ENCODE measurements around the gene SRMS. TPM values are rescaled to one million over a fixed set of nuclear protein-coding genes. Genes with fewer than 3 reads are reported as not detected.
A peak's percentile ranks its signal among the peaks of the same experiment; 100 is the strongest.

SRMS gene
- total and polyA plus RNA-seq, 4 donors = not detected

DNA sequence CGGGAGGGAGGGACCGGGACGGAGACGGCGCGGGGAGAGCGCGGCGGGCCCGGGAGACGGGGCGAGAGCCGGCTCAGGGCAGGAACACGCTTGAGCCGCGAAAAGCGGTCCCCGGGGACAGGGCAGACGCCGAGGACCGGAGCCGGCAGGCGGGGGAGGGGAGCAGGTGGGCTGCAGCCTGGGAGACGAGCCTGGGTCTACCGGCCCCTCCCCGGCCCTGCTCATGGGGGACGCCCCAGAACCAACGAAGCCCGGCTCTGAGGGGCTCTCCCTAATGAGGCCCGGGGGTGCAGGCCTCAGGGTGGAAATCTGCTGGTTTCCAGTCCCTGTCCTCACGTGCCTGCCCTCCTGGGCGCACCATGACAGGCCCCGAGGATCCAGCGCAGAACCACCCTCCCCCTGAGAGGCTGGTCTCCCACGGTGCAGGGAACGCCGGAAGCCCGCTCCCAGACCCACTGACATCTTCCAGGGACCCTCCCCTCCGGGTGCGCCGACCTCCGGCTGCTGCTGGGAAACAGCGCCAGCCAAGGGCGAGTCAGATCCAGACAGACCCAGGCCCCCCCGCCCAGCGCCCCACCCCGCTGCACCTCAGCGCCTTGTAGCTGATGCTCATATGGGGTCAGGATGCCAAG lies 48.1 kb downstream of the SRMS start:
- no peak overlapping the region for H3K27ac ChIP-seq (ENCODE audit: low read depth in 1 of 2, low read length in 2 of 2)

GRCh38 chr20:63498960-63499337 lies 48.6 kb downstream of the SRMS start, which contains the start of gene EEF1A2:
TSS of gene EEF1A2 (minus strand) at chr20:63499083. CDS start at chr20:63497763, 1,320 bp downstream.
- H3K27ac ChIP-seq (ENCODE audit: low read depth in 1 of 2, low read length in 2 of 2) = no peak within 1 kb of the TSS
- DNase-seq (ENCODE audit: low spot score) = no peak
- no peak within 1 kb of the TSS for H3K9ac ChIP-seq (ENCODE audit: low read depth in 1 of 2, low read length in 2 of 2)
- WGBS = 2% methylated on average over 58 of the region's 58 CpGs
- no peak for TF ChIP-seq REST (IDR thresholded peaks at IDR 0.05)
- TF ChIP-seq CTCF (IDR thresholded peaks at IDR 0.05; ENCODE audit: low read depth, low read length, missing input control) = no peak
- no peak for TF ChIP-seq GABPA (IDR thresholded peaks at IDR 0.05 in 1 of 2, conservative IDR thresholded peaks at IDR 0.05 in 1 of 2)
- no peak for TF ChIP-seq NR2F2 (IDR thresholded peaks at IDR 0.05)
- no peak for TF ChIP-seq TAF1 (conservative IDR thresholded peaks at IDR 0.05)
- TF ChIP-seq, protein P1, sequence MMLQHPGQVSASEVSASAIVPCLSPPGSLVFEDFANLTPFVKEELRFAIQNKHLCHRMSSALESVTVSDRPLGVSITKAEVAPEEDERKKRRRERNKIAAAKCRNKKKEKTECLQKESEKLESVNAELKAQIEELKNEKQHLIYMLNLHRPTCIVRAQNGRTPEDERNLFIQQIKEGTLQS (IDR thresholded peaks at IDR 0.05) = no peak
- no peak for TF ChIP-seq JUND (IDR thresholded peaks at IDR 0.05)
- no peak for TF ChIP-seq EGR1 (IDR thresholded peaks at IDR 0.05; ENCODE audit: low read depth in 2 of 2)
- TF ChIP-seq, protein P2, sequence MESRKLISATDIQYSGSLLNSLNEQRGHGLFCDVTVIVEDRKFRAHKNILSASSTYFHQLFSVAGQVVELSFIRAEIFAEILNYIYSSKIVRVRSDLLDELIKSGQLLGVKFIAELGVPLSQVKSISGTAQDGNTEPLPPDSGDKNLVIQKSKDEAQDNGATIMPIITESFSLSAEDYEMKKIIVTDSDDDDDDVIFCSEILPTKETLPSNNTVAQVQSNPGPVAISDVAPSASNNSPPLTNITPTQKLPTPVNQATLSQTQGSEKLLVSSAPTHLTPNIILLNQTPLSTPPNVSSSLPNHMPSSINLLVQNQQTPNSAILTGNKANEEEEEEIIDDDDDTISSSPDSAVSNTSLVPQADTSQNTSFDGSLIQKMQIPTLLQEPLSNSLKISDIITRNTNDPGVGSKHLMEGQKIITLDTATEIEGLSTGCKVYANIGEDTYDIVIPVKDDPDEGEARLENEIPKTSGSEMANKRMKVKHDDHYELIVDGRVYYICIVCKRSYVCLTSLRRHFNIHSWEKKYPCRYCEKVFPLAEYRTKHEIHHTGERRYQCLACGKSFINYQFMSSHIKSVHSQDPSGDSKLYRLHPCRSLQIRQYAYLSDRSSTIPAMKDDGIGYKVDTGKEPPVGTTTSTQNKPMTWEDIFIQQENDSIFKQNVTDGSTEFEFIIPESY (IDR thresholded peaks at IDR 0.05) = no peak
- TF ChIP-seq FOXA2 (IDR thresholded peaks at IDR 0.05) = no peak
- no peak for TF ChIP-seq HNF4G (IDR thresholded peaks at IDR 0.05)
- TF ChIP-seq SP1 (IDR thresholded peaks at IDR 0.05) = no peak
- no peak for TF ChIP-seq HNF4A (conservative IDR thresholded peaks at IDR 0.05)
- TF ChIP-seq YY1 (IDR thresholded peaks at IDR 0.05) = no peak
- TF ChIP-seq RAD21 (IDR thresholded peaks at IDR 0.05) = no peak
- TF ChIP-seq RXRA (IDR thresholded peaks at IDR 0.05) = no peak
- TF ChIP-seq, protein P3, sequence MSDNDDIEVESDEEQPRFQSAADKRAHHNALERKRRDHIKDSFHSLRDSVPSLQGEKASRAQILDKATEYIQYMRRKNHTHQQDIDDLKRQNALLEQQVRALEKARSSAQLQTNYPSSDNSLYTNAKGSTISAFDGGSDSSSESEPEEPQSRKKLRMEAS (IDR thresholded peaks at IDR 0.05) = no peak
- no peak for TF ChIP-seq FOXA1 (IDR thresholded peaks at IDR 0.05)
- H3K4me1 ChIP-seq (ENCODE audit: control insufficient read depth in 4 of 4, insufficient read depth in 4 of 4, low read length in 3 of 4) = peaks cover 3 to 15% (median 7%) of the 10 kb centered on the region in 4 donors
- H3K9me3 ChIP-seq (ENCODE audit: control insufficient read depth in 4 of 4, low read length in 3 of 4) = no peaks in the 10 kb centered on the region
- peaks cover 0 to 9% (median under 1%) of the 10 kb centered on the region in 4 donors for H3K27me3 ChIP-seq (ENCODE audit: control insufficient read depth in 4 of 4, insufficient read depth in 4 of 4, low read length in 3 of 4)
- no peaks in the 10 kb centered on the region for H3K36me3 ChIP-seq (ENCODE audit: control insufficient read depth in 4 of 4, insufficient read depth in 3 of 4, low read depth in 1 of 4, low read length in 3 of 4)
- peak within 1 kb of the TSS in 1 of 3 donors; percentile 45 for H3K4me3 ChIP-seq (ENCODE audit: low read depth in 1 of 3, low read length in 3 of 3)

More for the DNA sequence above, 48.1 kb downstream of the SRMS start:
- Histone ChIP-seq H3K4me1 (ENCODE audit: control insufficient read depth in 4 of 4, insufficient read depth in 4 of 4, low read length in 3 of 4) (peaks cover 3 to 15% (median 7%) of the 10 kb centered on the region in 4 donors), H3K9ac (ENCODE audit: low read depth in 1 of 2, low read length in 2 of 2) (no peak overlapping the region), H3K9me3 (ENCODE audit: control insufficient read depth in 4 of 4, low read length in 3 of 4) (no peaks in the 10 kb centered on the region), H3K4me3 (ENCODE audit: low read depth in 1 of 3, low read length in 3 of 3) (peak overlapping the region in 1 of 3 donors; percentile 45), H3K27me3 (ENCODE audit: control insufficient read depth in 4 of 4, insufficient read depth in 4 of 4, low read length in 3 of 4) (peaks cover 0 to 9% (median under 1%) of the 10 kb centered on the region in 4 donors), H3K36me3 (ENCODE audit: control insufficient read depth in 4 of 4, insufficient read depth in 3 of 4, low read depth in 1 of 4, low read length in 3 of 4) (no peaks in the 10 kb centered on the region)
- DNase-seq (ENCODE audit: low spot score) = no peak
- TF ChIP-seq YY1 (IDR thresholded peaks at IDR 0.05) = no peak
- WGBS = 14% methylated on average over 48 of the region's 48 CpGs

Measured in liver (tissue), 9 donors.